K562 (cell line): Measurements from ENCODE around the gene SEC24C. TPM values are rescaled to one million over a fixed set of nuclear protein-coding genes. Genes with fewer than 3 reads are reported as not detected.
A peak's percentile ranks its signal among the peaks of the same experiment; 100 is the strongest.

Experiments used
- BRF1 ChIP-seq: IDR thresholded peaks from 3 replicates; pipeline ENCODE4 v1.6.1; 2011; ENCODE audit warnings: borderline replicate concordance, mild to moderate bottlenecking; ENCODE audit not compliant: insufficient read length; ENCODE audit errors: extremely low read depth
- ETS2 ChIP-seq: IDR thresholded peaks from 2 replicates; pipeline ENCODE4 v1.6.1; 2016; ENCODE audit warnings: borderline replicate concordance, missing genetic modification characterization, mild to moderate bottlenecking, moderate library complexity, missing compliant biosample characterization; ENCODE audit not compliant: poor library complexity, severe bottlenecking
- ETV1 ChIP-seq: fragments of 450-650 bp; conservative IDR thresholded peaks from 2 replicates; pipeline ENCODE4 v1.6.1; 2016; ENCODE audit warnings: missing genetic modification characterization, control low read depth, low read depth, missing compliant biosample characterization
- FOXA3 ChIP-seq, 2 experiments: fragments of 450-650 bp in 1 of 2; sonication (generic) in 1 of 2; formaldehyde crosslinking; IDR thresholded peaks in 1 of 2; conservative IDR thresholded peaks in 1 of 2; 2 replicates each; pipeline versions ENCODE4 v1.4.0 to v1.8.0; 2020 to 2022; ENCODE audit warnings: mild to moderate bottlenecking in 2 of 2, missing genetic modification reagents in 1 of 2
- FOXM1 ChIP-seq, 2 experiments: fragments of 450-650 bp in 1 of 2; sonication (generic) in 1 of 2; formaldehyde crosslinking in 1 of 2; IDR thresholded peaks; 2 replicates each; pipeline versions ENCODE4 v1.6.1 to v1.9.0; 2017 to 2022; ENCODE audit warnings: low read depth in 2 of 2, mild to moderate bottlenecking in 2 of 2, missing genetic modification reagents in 1 of 2, moderate library complexity in 1 of 2
- GATAD2A ChIP-seq: fragments of 450-650 bp; IDR thresholded peaks from 2 replicates; pipeline ENCODE4 v1.6.1; 2017
- HSF4 ChIP-seq: fragments of 250-450 bp; sonication (Bioruptor Pico); IDR thresholded peaks from 2 replicates; pipeline ENCODE4 v2.1.2; 2022; ENCODE audit warnings: mild to moderate bottlenecking, moderate library complexity, borderline replicate concordance
- KLF16 ChIP-seq: IDR thresholded peaks from 2 replicates; pipeline ENCODE4 v1.6.1; 2016; ENCODE audit warnings: antibody characterized with exemption
- MTF1 ChIP-seq: fragments of 250-450 bp; sonication (Bioruptor Pico); IDR thresholded peaks from 2 replicates; pipeline ENCODE4 v1.9.0; 2021; ENCODE audit warnings: moderate library complexity, mild to moderate bottlenecking, inconsistent platforms, borderline replicate concordance
- NUFIP1 ChIP-seq: fragments of 450-650 bp; IDR thresholded peaks from 2 replicates; pipeline ENCODE4 v1.6.1; 2018; ENCODE audit not compliant: partially characterized antibody
- PHTF2 ChIP-seq: fragments of 250-450 bp; sonication (Bioruptor Pico); IDR thresholded peaks from 2 replicates; pipeline ENCODE4 v1.5.0; 2021; ENCODE audit warnings: mild to moderate bottlenecking
- POLR2B ChIP-seq: fragments of 450-650 bp; IDR thresholded peaks from 2 replicates; pipeline ENCODE4 v1.6.1; 2018; ENCODE audit warnings: low read depth; ENCODE audit not compliant: partially characterized antibody
- PPARD ChIP-seq: fragments of 250-450 bp; sonication (Bioruptor Pico); IDR thresholded peaks from 2 replicates; pipeline ENCODE4 v1.8.0; 2022; ENCODE audit warnings: inconsistent platforms, mild to moderate bottlenecking, moderate library complexity
- RB1 ChIP-seq: fragments of 450-650 bp; IDR thresholded peaks from 2 replicates; pipeline ENCODE4 v1.6.1; 2017; ENCODE audit warnings: low read depth, mild to moderate bottlenecking
- SNIP1 ChIP-seq: fragments of 450-650 bp; IDR thresholded peaks from 2 replicates; pipeline ENCODE4 v1.7.1; 2017; ENCODE audit warnings: low read depth, mild to moderate bottlenecking
- SNRNP70 ChIP-seq: fragments of 200-400 bp; formaldehyde crosslinking; optimal IDR thresholded peaks from 2 replicates; pipeline ENCODE3; 2017; ENCODE audit warnings: low read depth, low read length
- SP1 ChIP-seq: sonication (generic); formaldehyde crosslinking; IDR thresholded peaks from 2 replicates; pipeline ENCODE4 v1.8.1; 2022; ENCODE audit warnings: mild to moderate bottlenecking, missing genetic modification reagents
- TCFL5 ChIP-seq: fragments of 250-450 bp; sonication (Bioruptor Pico); conservative IDR thresholded peaks from 2 replicates; pipeline ENCODE4 v1.6.1; 2021; ENCODE audit warnings: mild to moderate bottlenecking, moderate library complexity, matching md5 sums
- TRIM24 ChIP-seq, 2 experiments: fragments of 450-650 bp; IDR thresholded peaks; 2 replicates each; pipeline ENCODE4 v1.6.1; 2016
- ZNF584 ChIP-seq: fragments of 200-800 bp; sonication (Bioruptor generic); IDR thresholded peaks from 2 replicates; pipeline ENCODE4 v1.6.1; 2016; ENCODE audit warnings: low read depth, mild to moderate bottlenecking, missing genetic modification characterization, missing compliant biosample characterization
- ZNF707 ChIP-seq: fragments of 250-450 bp; sonication (Bioruptor Pico); conservative IDR thresholded peaks from 2 replicates; pipeline ENCODE4 v1.8.0; 2022; ENCODE audit warnings: inconsistent platforms, mild to moderate bottlenecking, moderate library complexity
- polyA plus RNA-seq, 8 experiments: library from polyadenylated mRNA; depleted of rRNA in 4 of 8; stranded (reverse) in 5 of 8; unstranded in 3 of 8; fragments of >200 nt; fragmentation: Nextera tagmentation in 2 of 8; fragmentation: Illumina TruSeq in 1 of 8; extraction: Ambion mirVana in 2 of 8; extraction: Trizol in 1 of 8; gene quantifications; 2 replicates each; pipeline versions ENCODE4 v1.2.1 to v1.2.3, GENCODE V29; 2011 to 2014; ENCODE audit warnings: inconsistent platforms in 1 of 8, missing spikeins in 1 of 8
- total RNA-seq, 7 experiments: library from RNA; depleted of rRNA in 6 of 7; stranded (reverse); fragments of >200 nt in 6 of 7; fragmentation: Illumina TruSeq in 2 of 7; extraction: Trizol in 2 of 7; gene quantifications; 2 replicates each; pipeline versions ENCODE4 v1.2.1 to v1.2.3, GENCODE V29; 2011 to 2021; ENCODE audit warnings: low replicate concordance in 1 of 7
- TF ChIP-seq, protein P1 (sequence below): sonication (generic); formaldehyde crosslinking; IDR thresholded peaks from 2 replicates; pipeline ENCODE4 v1.8.0; 2022; ENCODE audit warnings: mild to moderate bottlenecking, low read depth, missing genetic modification reagents
- TF ChIP-seq, protein P2 (sequence below), 2 experiments: fragments of 450-650 bp in 1 of 2; sonication (generic) in 1 of 2; formaldehyde crosslinking in 1 of 2; IDR thresholded peaks in 1 of 2; conservative IDR thresholded peaks in 1 of 2; 2 replicates each; pipeline versions ENCODE4 v1.6.1 to v1.8.1; 2016 to 2023; ENCODE audit warnings: mild to moderate bottlenecking in 2 of 2, moderate library complexity in 2 of 2, inconsistent platforms in 1 of 2, missing genetic modification reagents in 1 of 2
- TF ChIP-seq, protein P3 (sequence below): fragments of 450-650 bp; IDR thresholded peaks from 2 replicates; pipeline ENCODE4 v1.6.1; 2016; ENCODE audit warnings: missing biosample characterization, missing genetic modification characterization

SEC24C gene
- total and polyA plus RNA-seq, 9 of the 15 experiments (the other 6 are each of a cell fraction or from before 2014, with no cell fraction given): 19.0 to 115 (median 70.5) TPM

DNA sequence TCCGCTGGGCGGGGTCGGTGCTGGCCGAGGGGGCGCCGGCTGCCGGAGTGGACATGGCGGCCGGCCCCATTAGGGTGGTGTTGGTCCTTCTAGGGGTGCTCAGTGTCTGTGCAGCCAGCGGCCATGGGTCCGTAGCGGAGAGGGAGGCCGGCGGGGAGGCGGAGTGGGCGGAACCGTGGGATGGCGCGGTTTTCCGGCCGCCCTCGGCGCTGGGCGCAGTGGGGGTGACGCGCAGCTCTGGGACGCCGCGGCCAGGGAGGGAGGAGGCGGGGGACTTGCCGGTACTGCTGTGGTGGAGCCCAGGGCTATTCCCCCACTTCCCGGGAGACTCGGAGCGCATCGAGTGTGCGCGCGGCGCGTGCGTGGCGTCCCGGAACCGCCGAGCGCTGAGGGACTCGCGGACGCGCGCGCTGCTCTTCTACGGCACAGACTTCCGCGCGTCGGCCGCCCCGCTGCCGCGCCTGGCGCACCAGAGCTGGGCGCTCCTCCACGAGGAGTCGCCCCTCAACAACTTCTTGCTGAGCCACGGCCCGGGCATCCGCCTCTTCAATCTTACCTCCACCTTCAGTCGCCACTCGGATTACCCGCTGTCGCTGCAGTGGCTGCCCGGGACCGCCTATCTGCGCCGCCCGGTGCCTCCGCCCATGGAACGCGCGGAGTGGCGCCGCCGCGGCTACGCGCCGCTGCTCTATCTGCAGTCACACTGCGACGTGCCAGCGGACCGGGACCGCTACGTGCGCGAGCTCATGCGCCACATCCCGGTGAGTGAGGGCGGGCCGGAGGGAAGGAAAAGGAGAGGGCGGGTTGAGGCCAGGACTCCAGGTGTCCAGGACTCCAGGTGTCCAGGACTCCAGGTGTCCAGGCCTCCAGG, 28.3 kb downstream of the SEC24C start (continued):
- TF ChIP-seq, protein P1, sequence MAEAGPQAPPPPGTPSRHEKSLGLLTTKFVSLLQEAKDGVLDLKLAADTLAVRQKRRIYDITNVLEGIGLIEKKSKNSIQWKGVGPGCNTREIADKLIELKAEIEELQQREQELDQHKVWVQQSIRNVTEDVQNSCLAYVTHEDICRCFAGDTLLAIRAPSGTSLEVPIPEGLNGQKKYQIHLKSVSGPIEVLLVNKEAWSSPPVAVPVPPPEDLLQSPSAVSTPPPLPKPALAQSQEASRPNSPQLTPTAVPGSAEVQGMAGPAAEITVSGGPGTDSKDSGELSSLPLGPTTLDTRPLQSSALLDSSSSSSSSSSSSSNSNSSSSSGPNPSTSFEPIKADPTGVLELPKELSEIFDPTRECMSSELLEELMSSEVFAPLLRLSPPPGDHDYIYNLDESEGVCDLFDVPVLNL (CRISPR knock-in tag): peak; percentile 83
- TF ChIP-seq, protein P2, sequence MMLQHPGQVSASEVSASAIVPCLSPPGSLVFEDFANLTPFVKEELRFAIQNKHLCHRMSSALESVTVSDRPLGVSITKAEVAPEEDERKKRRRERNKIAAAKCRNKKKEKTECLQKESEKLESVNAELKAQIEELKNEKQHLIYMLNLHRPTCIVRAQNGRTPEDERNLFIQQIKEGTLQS (IDR thresholded peaks at IDR 0.05): no peak
- TF ChIP-seq, protein P2 (CRISPR knock-in tag; conservative IDR thresholded peaks at IDR 0.05): peak; percentile 94
- TF ChIP-seq KLF16 (no peak), ZNF707 (CRISPR knock-in tag) (no peak), BRF1 (no peak), HSF4 (CRISPR knock-in tag) (no peak), NUFIP1 (no peak), ETV1 (tag) (peak; percentile 78), FOXA3 (CRISPR knock-in tag; conservative IDR thresholded peaks at IDR 0.05 in 1 of 2, IDR thresholded peaks at IDR 0.05 in 1 of 2) (peak in 1 of 2 experiments; percentile 80; a peak in 2 of 4 replicates), ZNF584 (CRISPR knock-in tag) (no peak), SNIP1 (no peak), RB1 (peak; percentile 87), POLR2B (peak; percentile 96), PPARD (no peak), SNRNP70 (no peak), TCFL5 (CRISPR knock-in tag) (no peak; the same call in 1 of the 2 replicates), FOXM1 (IDR thresholded peaks at IDR 0.05; ENCODE audit: low read depth) (no peak), FOXM1 (CRISPR knock-in tag; IDR thresholded peaks at IDR 0.05; ENCODE audit: low read depth) (peak; percentile 88; the same call in 1 of the 2 replicates), TRIM24 (IDR thresholded peaks at IDR 0.05) (no peak), PHTF2 (no peak), GATAD2A (peak; percentile 74; the same call in 1 of the 2 replicates), ETS2 (tag) (no peak), MTF1 (CRISPR knock-in tag) (no peak), SP1 (CRISPR knock-in tag) (peak; percentile 93)
- TF ChIP-seq, protein P3, sequence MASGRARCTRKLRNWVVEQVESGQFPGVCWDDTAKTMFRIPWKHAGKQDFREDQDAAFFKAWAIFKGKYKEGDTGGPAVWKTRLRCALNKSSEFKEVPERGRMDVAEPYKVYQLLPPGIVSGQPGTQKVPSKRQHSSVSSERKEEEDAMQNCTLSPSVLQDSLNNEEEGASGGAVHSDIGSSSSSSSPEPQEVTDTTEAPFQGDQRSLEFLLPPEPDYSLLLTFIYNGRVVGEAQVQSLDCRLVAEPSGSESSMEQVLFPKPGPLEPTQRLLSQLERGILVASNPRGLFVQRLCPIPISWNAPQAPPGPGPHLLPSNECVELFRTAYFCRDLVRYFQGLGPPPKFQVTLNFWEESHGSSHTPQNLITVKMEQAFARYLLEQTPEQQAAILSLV: no peak
